ENCODE measurements around the gene HDAC7. TPM values are rescaled to one million over a fixed set of nuclear protein-coding genes. Genes with fewer than 3 reads are reported as not detected.

HDAC7 gene
- total and polyA plus RNA-seq, 2 donors from 2014 or later: 35.0 to 132 TPM

DNA sequence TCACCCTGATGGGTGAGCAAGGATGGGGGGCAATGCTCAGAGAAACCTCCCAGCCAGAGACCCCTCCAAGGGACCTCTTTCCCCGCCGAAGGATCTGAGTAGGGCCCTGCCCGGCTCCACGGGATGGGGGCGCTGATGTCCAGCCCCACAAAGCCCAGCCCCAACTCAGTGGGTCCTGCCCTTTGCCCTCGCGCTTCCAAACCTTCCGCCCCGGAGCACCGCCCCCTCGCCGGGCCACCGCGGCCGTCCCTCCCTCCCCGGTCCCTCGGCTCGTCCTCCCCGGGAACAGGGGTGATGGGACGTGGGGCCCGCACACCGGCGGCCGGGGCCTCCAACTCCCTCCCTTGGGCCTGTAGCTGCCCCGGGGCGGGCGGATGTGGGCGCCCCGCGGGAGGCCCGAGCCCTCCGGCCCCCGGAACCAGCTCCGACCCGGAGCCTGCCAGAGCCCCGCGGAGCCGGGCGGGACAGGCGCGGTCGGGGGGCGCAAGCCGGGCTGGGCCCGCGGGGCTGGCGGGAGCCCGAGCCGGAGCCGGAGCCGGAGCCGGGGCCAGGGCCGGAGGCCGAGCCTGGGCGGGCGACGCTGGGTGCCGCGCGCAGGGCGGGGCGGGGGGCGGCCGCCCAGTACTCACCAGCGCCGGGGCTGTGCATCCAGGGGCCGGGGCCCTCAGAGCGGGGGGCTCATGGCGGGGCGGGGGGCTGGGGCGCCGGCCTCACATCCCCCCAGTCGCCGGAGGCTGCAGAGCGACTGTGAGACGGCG is 386 bp downstream of the HDAC7 start:
- H3K27me3 ChIP-seq (ENCODE audit: control insufficient read depth, insufficient read depth, low read length): no peaks in the 10 kb centered on the region
- peak overlapping the region; percentile 24 to 93 (median 93) for H3K9ac ChIP-seq (ENCODE audit: low read length in 3 of 3)
- H3K27ac ChIP-seq (ENCODE audit: low read depth in 2 of 2, low read length in 2 of 2): peak overlapping the region; percentile 94 to 98
- DNase-seq (peak in 4 of 5 donors; percentile 63 to 94 (median 82)), FAIRE-seq (no peak)
- peaks cover 7 to 61% (median 53%) of the 10 kb centered on the region in 3 donors for H3K4me1 ChIP-seq (ENCODE audit: control insufficient read depth in 2 of 3, insufficient read depth in 2 of 3, low read depth in 1 of 3, low read length in 3 of 3)
- H3K9me3 ChIP-seq (ENCODE audit: control insufficient read depth in 2 of 3, insufficient read depth in 1 of 3, low read length in 3 of 3): no peaks in the 10 kb centered on the region
- intact Hi-C loops (cut with DNase I): no loop called here
- no peaks in the 10 kb centered on the region for H3K36me3 ChIP-seq (ENCODE audit: control insufficient read depth in 2 of 3, insufficient read depth in 3 of 3, low read length in 3 of 3)
- H3K4me3 ChIP-seq (ENCODE audit: low read length in 3 of 3): peak overlapping the region; percentile 42 to 86 (median 61)
- TF ChIP-seq, protein P1, sequence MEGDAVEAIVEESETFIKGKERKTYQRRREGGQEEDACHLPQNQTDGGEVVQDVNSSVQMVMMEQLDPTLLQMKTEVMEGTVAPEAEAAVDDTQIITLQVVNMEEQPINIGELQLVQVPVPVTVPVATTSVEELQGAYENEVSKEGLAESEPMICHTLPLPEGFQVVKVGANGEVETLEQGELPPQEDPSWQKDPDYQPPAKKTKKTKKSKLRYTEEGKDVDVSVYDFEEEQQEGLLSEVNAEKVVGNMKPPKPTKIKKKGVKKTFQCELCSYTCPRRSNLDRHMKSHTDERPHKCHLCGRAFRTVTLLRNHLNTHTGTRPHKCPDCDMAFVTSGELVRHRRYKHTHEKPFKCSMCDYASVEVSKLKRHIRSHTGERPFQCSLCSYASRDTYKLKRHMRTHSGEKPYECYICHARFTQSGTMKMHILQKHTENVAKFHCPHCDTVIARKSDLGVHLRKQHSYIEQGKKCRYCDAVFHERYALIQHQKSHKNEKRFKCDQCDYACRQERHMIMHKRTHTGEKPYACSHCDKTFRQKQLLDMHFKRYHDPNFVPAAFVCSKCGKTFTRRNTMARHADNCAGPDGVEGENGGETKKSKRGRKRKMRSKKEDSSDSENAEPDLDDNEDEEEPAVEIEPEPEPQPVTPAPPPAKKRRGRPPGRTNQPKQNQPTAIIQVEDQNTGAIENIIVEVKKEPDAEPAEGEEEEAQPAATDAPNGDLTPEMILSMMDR (IDR thresholded peaks at IDR 0.05; ENCODE audit: borderline replicate concordance, extremely low read depth, insufficient read depth): no peak

DNA sequence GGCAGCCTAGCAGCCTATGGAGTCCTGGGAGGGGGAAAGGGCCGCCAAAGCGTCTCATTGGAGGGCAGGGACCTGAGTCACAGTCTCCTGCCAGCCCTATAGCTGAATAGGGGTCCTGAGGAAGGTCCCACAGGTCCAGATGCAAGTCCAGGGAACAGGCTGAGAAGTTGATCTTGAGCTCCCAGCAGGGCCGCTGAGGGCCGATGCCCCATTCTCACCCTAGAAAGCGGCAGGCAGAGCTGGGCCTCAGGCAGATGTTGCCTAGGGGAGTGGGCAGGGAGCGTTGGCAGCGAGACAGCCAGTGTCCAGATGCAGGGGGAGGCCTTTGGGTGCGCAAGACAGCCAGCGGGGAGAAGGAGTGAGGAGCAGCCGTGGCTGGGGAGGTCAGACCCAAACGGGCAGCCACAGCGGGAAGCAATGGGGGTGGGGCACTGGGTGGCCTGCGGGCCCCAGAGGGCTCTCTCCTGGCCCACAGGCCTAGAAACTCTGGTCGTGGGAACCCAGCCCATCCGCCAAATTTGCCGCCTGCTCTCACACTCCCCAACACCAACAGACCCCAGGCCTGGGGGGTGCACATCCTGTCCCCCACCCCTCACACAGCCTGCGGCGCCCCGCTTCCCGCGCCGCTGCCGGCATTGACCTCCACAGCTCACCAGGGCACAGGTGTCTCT is 1.1 kb downstream of the HDAC7 start:
- H3K27me3 ChIP-seq (ENCODE audit: control insufficient read depth, insufficient read depth, low read length): no peaks in the 10 kb centered on the region
- intact Hi-C loops (cut with DNase I): no loop called here
- no peaks in the 10 kb centered on the region for H3K36me3 ChIP-seq (ENCODE audit: control insufficient read depth in 2 of 3, insufficient read depth in 3 of 3, low read length in 3 of 3)
- FAIRE-seq: no peak
- peak overlapping the region; percentile 94 to 98 for H3K27ac ChIP-seq (ENCODE audit: low read depth in 2 of 2, low read length in 2 of 2)
- peaks cover 7 to 63% (median 55%) of the 10 kb centered on the region in 3 donors for H3K4me1 ChIP-seq (ENCODE audit: control insufficient read depth in 2 of 3, insufficient read depth in 2 of 3, low read depth in 1 of 3, low read length in 3 of 3)
- peak overlapping the region; percentile 42 to 75 (median 61) for H3K4me3 ChIP-seq (ENCODE audit: low read length in 3 of 3)
- peak overlapping the region; percentile 24 to 93 (median 93) for H3K9ac ChIP-seq (ENCODE audit: low read length in 3 of 3)
- H3K9me3 ChIP-seq (ENCODE audit: control insufficient read depth in 2 of 3, insufficient read depth in 1 of 3, low read length in 3 of 3): no peaks in the 10 kb centered on the region
- TF ChIP-seq, protein P1 (IDR thresholded peaks at IDR 0.05; ENCODE audit: borderline replicate concordance, extremely low read depth, insufficient read depth): no peak
- DNase-seq: peak in 1 of 5 donors; percentile 88

DNA sequence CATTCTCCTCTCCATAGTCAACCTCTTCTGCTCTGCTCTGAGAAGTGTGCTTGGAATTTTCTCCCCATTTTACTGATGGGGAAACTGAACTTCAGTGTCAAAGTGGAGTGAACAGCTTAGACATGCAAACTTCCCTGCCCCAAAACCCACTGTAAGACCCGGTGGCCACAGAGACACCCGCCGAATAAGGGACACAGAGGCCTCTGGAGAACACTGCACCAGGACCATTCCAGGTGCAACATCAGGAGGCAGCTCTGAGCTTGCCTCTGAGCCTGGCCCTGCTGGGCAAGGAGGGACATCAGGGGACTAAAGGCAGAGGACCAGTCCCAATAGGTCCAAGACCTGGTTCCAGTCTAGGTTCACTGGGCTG is 1.7 kb downstream of the HDAC7 start:
- peak overlapping the region in 2 of 3 donors; percentile 61 to 75 for H3K4me3 ChIP-seq (ENCODE audit: low read length in 3 of 3)
- TF ChIP-seq, protein P1 (IDR thresholded peaks at IDR 0.05; ENCODE audit: borderline replicate concordance, extremely low read depth, insufficient read depth): no peak
- peaks cover 7 to 66% (median 60%) of the 10 kb centered on the region in 3 donors for H3K4me1 ChIP-seq (ENCODE audit: control insufficient read depth in 2 of 3, insufficient read depth in 2 of 3, low read depth in 1 of 3, low read length in 3 of 3)
- no peaks in the 10 kb centered on the region for H3K9me3 ChIP-seq (ENCODE audit: control insufficient read depth in 2 of 3, insufficient read depth in 1 of 3, low read length in 3 of 3)
- H3K27me3 ChIP-seq (ENCODE audit: control insufficient read depth, insufficient read depth, low read length): no peaks in the 10 kb centered on the region
- DNase-seq (peak in 1 of 5 donors; percentile 63), FAIRE-seq (no peak)
- intact Hi-C loops (cut with DNase I): no loop called here
- H3K27ac ChIP-seq (ENCODE audit: low read depth in 2 of 2, low read length in 2 of 2): peak overlapping the region; percentile 94 to 98
- H3K9ac ChIP-seq (ENCODE audit: low read length in 3 of 3): peak overlapping the region in 2 of 3 donors; percentile 93
- no peaks in the 10 kb centered on the region for H3K36me3 ChIP-seq (ENCODE audit: control insufficient read depth in 2 of 3, insufficient read depth in 3 of 3, low read length in 3 of 3)

All from kidney (tissue), 14 donors.